MCF 10A (cell line): ENCODE data around the gene KCNQ5. TPM values are rescaled to one million over a fixed set of nuclear protein-coding genes. Genes with fewer than 3 reads are reported as not detected.

Experiments used
- BruUV-seq: library from RNA; stranded (reverse); fragments of 400-500 nt; replicated peaks from 2 replicates; lab custom pipeline; 2021; lab: Mats Ljungman, UMichigan
- CTCF ChIA-PET: fragments of 300-600 bp; sonication (Branson Sonifier 250); formaldehyde crosslinking; extraction: SDS; loops from one replicate; lab custom pipeline; 2021; ENCODE audit warnings: antibody characterized with exemption, inconsistent platforms; lab: Yijun Ruan, JAX
- POLR2A ChIA-PET: fragments of 300-600, 350-650 bp; sonication (Branson Sonifier 250); formaldehyde crosslinking; extraction: SDS; loops from one replicate; lab custom pipeline; 2020; ENCODE audit warnings: antibody characterized with exemption, inconsistent platforms; lab: Yijun Ruan, JAX
- DNase-seq: peaks from one replicate; pipeline ENCODE4 v3.0.0-alpha.2; 2018; ENCODE audit not compliant: unreplicated experiment
- H3K27ac Mint-ChIP-seq: one replicate; pipeline ENCODE4 v1.8.0; 2022; ENCODE audit warnings: mild to moderate bottlenecking, low read depth, mixed read lengths; ENCODE audit not compliant: unreplicated experiment
- H3K27me3 Mint-ChIP-seq: one replicate; pipeline ENCODE4 v1.8.0; 2022; ENCODE audit warnings: mixed read lengths; ENCODE audit not compliant: insufficient read depth, unreplicated experiment
- H3K36me3 Mint-ChIP-seq: one replicate; pipeline ENCODE4 v1.8.0; 2022; ENCODE audit warnings: mild to moderate bottlenecking, moderate library complexity, mixed read lengths; ENCODE audit not compliant: insufficient read depth, unreplicated experiment
- H3K4me1 Mint-ChIP-seq: one replicate; pipeline ENCODE4 v1.8.0; 2022; ENCODE audit warnings: mixed read lengths; ENCODE audit not compliant: insufficient read depth, unreplicated experiment
- H3K4me3 Mint-ChIP-seq: one replicate; pipeline ENCODE4 v1.8.0; 2022; ENCODE audit warnings: mild to moderate bottlenecking, moderate library complexity, mixed read lengths; ENCODE audit not compliant: unreplicated experiment
- H3K9me3 Mint-ChIP-seq: one replicate; pipeline ENCODE4 v1.8.0; 2022; ENCODE audit warnings: mixed read lengths; ENCODE audit not compliant: unreplicated experiment
- intact Hi-C: fragments of 100-400 bp; cut with micrococcal nuclease; formaldehyde crosslinking; loops from 2 replicates; pipeline ENCODE4 v1.14.1; 2022
- total RNA-seq: library from RNA; stranded (reverse); gene quantifications from 2 replicates; pipeline ENCODE4 v1.2.3, GENCODE V29; 2022
- TF ChIP-seq, protein P1 (sequence below): fragments of 200-600 bp; IDR thresholded peaks from one replicate; pipeline ENCODE4 v1.8.0; 2022; ENCODE audit warnings: antibody characterized with exemption, mild to moderate bottlenecking; ENCODE audit not compliant: unreplicated experiment

The KCNQ5 gene
- total RNA-seq, 1 experiment from 2014 or later: 10.3 TPM

DNA sequence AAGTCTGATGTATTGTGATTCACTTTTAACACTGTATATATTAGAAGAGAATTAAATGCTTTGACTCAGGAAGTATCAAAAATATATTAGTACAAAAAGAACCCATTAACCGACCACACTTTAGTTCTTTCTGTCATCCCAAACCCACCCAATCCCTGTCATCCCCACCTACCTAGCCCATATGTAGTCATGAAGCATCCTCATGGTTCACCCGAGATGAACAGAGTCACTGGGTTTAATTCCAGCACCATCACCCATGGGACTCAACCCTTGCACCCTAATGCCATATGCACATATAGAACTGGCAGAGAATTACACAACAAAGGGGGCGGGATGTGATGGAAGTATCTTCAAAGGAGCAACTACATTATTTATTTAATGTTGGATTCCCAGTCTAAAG lies 462.0 kb downstream of the KCNQ5 start:
- POLR2A ChIA-PET: no interaction called here

DNA sequence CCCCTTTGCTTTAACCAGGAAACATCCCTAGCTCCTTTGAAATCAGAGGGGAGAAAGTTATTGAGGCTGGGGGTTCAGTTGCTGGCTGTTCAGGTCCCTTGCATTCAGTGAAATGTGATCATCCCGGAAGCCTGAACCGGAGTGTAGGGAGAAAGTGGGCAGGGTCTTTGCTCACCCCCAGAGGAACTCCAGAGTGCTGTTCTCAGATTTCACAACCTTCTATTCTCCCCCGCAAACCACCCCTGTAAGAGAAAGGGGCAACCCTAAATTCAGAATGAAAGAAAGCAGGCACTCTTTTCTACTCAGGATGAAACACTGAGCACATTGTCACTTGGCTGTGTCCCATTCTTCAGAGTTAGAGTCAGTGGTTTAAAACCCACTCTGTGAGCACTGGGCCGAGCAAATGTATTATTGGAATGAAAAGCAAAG lies 463.6 kb downstream of the KCNQ5 start:
- Mint-ChIP-seq H3K27me3 (no peaks in the 10 kb centered on the region), H3K9me3 (no peaks in the 10 kb centered on the region), H3K27ac (no peak overlapping the region), H3K4me3 (no peak overlapping the region), H3K36me3 (no peaks in the 10 kb centered on the region), H3K4me1 (no peaks in the 10 kb centered on the region)
- ChIA-PET POLR2A (no interaction called here), CTCF (interaction anchor here (0.6 kb wide), 1 partner anchor 324 kb away, joined by 3 read pairs; no protein-coding TSS in a partner anchor)
- BruUV-seq: no TSS peak
- TF ChIP-seq, protein P1, sequence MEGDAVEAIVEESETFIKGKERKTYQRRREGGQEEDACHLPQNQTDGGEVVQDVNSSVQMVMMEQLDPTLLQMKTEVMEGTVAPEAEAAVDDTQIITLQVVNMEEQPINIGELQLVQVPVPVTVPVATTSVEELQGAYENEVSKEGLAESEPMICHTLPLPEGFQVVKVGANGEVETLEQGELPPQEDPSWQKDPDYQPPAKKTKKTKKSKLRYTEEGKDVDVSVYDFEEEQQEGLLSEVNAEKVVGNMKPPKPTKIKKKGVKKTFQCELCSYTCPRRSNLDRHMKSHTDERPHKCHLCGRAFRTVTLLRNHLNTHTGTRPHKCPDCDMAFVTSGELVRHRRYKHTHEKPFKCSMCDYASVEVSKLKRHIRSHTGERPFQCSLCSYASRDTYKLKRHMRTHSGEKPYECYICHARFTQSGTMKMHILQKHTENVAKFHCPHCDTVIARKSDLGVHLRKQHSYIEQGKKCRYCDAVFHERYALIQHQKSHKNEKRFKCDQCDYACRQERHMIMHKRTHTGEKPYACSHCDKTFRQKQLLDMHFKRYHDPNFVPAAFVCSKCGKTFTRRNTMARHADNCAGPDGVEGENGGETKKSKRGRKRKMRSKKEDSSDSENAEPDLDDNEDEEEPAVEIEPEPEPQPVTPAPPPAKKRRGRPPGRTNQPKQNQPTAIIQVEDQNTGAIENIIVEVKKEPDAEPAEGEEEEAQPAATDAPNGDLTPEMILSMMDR: no peak
- intact Hi-C loops: no loop called here
- no peak for DNase-seq

More for the DNA sequence above, 462.0 kb downstream of the KCNQ5 start:
- H3K27me3 Mint-ChIP-seq: no peaks in the 10 kb centered on the region
- peaks cover 8% of the 10 kb centered on the region for H3K4me1 Mint-ChIP-seq
- CTCF ChIA-PET: no interaction called here
- H3K4me3 Mint-ChIP-seq: no peak overlapping the region
- DNase-seq: no peak
- intact Hi-C loops: no loop called here
- no peaks in the 10 kb centered on the region for H3K9me3 Mint-ChIP-seq
- no peaks in the 10 kb centered on the region for H3K36me3 Mint-ChIP-seq
- no peak overlapping the region for H3K27ac Mint-ChIP-seq
- no TSS peak for BruUV-seq
- TF ChIP-seq, protein P1: no peak

GRCh38 chr6:73086726-73087125 lies 464.9 kb downstream of the KCNQ5 start:
- BruUV-seq: no TSS peak
- POLR2A ChIA-PET: no interaction called here

GRCh38 chr6:73088138-73088813 lies 466.4 kb downstream of the KCNQ5 start:
- intact Hi-C loops: no loop called here
- TF ChIP-seq, protein P1: no peak
- Mint-ChIP-seq H3K27me3 (no peaks in the 10 kb centered on the region), H3K9me3 (no peaks in the 10 kb centered on the region), H3K4me3 (no peak overlapping the region), H3K4me1 (no peaks in the 10 kb centered on the region), H3K27ac (no peak overlapping the region), H3K36me3 (no peaks in the 10 kb centered on the region)
- no TSS peak for BruUV-seq
- ChIA-PET POLR2A (no interaction called here), CTCF (no interaction called here)
- DNase-seq: no peak

More at GRCh38 chr6:73086726-73087125, 464.9 kb downstream of the KCNQ5 start:
- Mint-ChIP-seq H3K4me3 (no peak overlapping the region), H3K27me3 (no peaks in the 10 kb centered on the region), H3K9me3 (no peaks in the 10 kb centered on the region), H3K4me1 (no peaks in the 10 kb centered on the region), H3K27ac (no peak overlapping the region), H3K36me3 (no peaks in the 10 kb centered on the region)
- DNase-seq: no peak
- TF ChIP-seq, protein P1: no peak
- intact Hi-C loops: no loop called here
- CTCF ChIA-PET: no interaction called here
